Large intestine (tissue), 3 donors: ENCODE data around the gene CLASP1. TPM values are rescaled to one million over a fixed set of nuclear protein-coding genes. Genes with fewer than 3 reads are reported as not detected.

Experiments
- DNase-seq, 2 donors: peaks; one replicate each; pipeline versions ENCODE4 v3.0.0 to v3.0.0-alpha.2; 2013
- H3K27ac ChIP-seq: one replicate; pipeline ENCODE4 v1.5.1; 2013; ENCODE audit warnings: low read length
- H3K27me3 ChIP-seq: 2 replicates; pipeline ENCODE4 v1.6.1; 2013; ENCODE audit warnings: low read length; ENCODE audit not compliant: control insufficient read depth, insufficient read depth
- H3K36me3 ChIP-seq: 2 replicates; pipeline ENCODE4 v1.6.1; 2013; ENCODE audit warnings: low read length; ENCODE audit not compliant: control insufficient read depth, insufficient read depth
- H3K4me1 ChIP-seq: one replicate; pipeline ENCODE4 v1.6.1; 2013; ENCODE audit warnings: low read length; ENCODE audit not compliant: control insufficient read depth, insufficient read depth
- H3K4me3 ChIP-seq: one replicate; pipeline ENCODE4 v1.5.1; 2013; ENCODE audit warnings: low read length
- H3K9me3 ChIP-seq: one replicate; pipeline ENCODE4 v1.6.1; 2013; ENCODE audit warnings: mild to moderate bottlenecking, low read depth, low read length, moderate library complexity; ENCODE audit not compliant: control insufficient read depth
- WGBS: methylation state at CpG from one replicate; pipeline ENCODE4 v1.1.5; 2013; ENCODE audit warnings: low lambda C conversion rate; ENCODE audit not compliant: insufficient coverage; 5-methylcytosine and 5-hydroxymethylcytosine counted together
- polyA plus RNA-seq: library from polyadenylated mRNA; unstranded; fragments of 120-200 nt; gene quantifications from one replicate; pipeline ENCODE4 v1.2.1, GENCODE V29; 2013

CLASP1 gene
- polyA plus RNA-seq, 1 donor, result 31.8 TPM

DNA sequence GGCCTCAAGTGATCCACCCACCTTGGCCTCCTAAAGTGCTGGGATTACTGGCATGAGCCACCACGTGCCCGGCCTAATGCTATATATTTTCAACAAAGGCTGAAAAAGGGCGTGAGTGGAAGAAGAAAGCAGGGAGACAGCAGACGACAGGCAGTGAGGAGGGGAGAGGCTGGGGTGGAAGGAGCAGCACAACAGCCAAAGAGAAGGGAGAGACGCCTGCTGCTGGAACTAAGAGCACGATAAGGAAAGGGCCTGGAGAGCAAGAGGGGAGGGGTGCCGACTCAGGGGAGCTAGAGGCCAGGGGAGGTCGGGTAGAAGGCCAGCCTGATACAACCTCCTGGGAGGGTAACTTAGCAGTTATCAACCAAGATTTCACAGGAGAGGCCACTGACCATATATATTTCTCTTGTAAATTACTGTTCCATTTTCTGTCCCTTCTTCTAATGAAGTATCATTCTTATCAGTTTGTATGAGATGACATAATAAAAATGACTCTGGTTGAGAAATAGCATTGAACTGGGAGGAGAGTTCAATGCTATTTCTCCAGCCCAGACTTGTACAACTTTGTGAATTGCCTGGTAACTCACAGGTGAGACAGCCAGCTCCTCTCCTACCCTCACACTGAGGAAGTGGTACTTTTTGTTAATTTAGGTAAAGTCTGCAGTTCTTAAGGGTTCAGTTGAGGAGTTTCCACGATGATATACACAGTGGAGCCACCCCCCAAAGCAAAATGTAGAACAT lies 124.4 kb downstream of the CLASP1 start:
- DNase-seq, result peak; percentile 55 to 84
- no peaks in the 10 kb centered on the region for H3K27me3 ChIP-seq
- H3K36me3 ChIP-seq, result peaks cover 49% of the 10 kb centered on the region
- H3K27ac ChIP-seq, result peak overlapping the region; percentile 47
- no peaks in the 10 kb centered on the region for H3K9me3 ChIP-seq
- H3K4me1 ChIP-seq, result peaks cover 16% of the 10 kb centered on the region
- H3K4me3 ChIP-seq, result no peak overlapping the region
- WGBS, result 20% methylated on average over 1 of the region's 9 CpGs

DNA sequence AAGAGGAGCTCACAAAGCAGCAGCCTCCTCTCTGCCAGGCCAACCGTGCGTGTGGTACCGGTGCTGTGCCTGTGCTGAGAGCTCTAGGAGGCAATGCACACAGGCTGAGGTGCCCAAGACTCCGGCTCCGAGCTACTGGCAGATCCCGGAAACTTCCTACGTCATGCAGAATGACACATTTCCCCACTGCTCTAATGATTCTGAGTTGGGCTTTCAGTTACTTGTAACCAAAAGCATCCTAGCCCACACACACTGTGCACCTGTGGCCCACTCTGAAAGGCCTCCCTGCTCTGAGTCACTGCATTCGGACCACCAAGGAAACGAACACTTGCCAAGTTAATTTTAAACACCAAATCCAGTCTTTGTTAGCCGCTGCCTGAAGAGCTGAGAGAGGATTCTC lies 127.9 kb downstream of the CLASP1 start:
- WGBS, result no CpG with 5 or more reads among the region's 10 CpGs
- Histone ChIP-seq H3K4me3 (no peak overlapping the region), H3K36me3 (peaks cover 62% of the 10 kb centered on the region), H3K9me3 (no peaks in the 10 kb centered on the region), H3K27me3 (no peaks in the 10 kb centered on the region), H3K27ac (no peak overlapping the region), H3K4me1 (peaks cover 16% of the 10 kb centered on the region)
- no peak for DNase-seq

DNA sequence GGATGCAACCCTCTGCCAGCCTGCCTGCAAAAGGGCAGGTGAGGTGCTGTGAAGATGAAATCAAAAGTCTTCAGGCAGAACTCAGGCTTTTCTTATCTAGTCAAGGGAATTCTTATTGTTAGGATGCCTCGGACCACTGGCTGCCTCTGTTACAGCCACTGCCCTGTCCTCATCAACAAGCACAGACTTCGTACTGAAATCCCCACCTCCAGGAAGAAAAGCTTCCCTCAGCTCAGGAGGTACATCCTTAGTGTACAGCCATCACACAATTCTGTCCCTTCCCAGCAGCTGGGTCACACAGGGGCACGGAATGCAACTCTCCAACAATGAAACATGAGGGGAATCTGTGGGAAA lies 128.6 kb downstream of the CLASP1 start:
- 80% methylated on average over 1 of the region's 3 CpGs for WGBS
- no peaks in the 10 kb centered on the region for H3K9me3 ChIP-seq

DNA sequence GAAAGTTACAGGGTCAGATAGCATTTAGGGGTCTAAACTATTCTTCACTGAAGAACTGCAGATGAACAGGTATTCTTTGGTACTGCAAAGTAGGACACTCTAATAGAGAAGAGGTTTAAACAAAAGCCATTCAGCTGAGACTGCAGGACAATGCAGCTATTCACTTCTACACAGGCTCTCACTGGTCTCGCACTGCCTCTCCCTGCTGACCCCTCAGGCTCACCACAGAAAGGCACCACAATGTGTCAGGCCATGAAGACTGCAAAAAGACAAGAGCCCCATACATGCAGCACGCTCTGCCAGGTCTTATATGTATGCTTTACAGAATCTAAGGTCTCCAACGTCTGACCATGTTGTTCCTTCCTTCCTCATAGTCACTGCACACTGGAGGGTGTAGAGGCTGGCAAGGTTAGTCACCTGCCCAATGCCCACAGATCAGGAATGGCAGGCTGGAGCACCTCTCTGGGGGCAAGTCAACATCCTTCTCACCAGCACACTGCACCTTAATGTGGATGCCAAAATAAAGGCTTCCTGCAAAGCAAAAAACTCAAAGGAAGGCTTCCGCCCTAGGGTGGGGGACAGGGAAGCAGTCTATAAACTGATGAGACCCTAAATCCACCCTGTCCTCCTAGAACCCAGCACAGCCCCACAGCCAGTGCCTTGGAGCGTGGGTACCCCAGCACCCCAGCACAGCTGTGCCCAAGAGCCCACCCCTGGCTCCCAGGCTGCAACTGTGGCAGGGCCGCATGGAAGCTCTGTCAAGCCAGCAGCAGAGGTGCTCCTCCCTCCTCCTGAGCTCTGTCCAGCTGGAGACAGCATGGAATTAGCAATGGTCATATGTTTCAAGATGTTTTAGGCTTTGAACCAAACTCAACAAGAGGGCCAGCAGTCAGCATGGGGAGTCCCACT lies 129.3 kb downstream of the CLASP1 start:
- no peak for DNase-seq
- WGBS, result no CpG with 5 or more reads among the region's 6 CpGs
- H3K9me3 ChIP-seq, result no peaks in the 10 kb centered on the region
- peaks cover 3% of the 10 kb centered on the region for H3K4me1 ChIP-seq
- H3K27me3 ChIP-seq, result no peaks in the 10 kb centered on the region
- peaks cover 62% of the 10 kb centered on the region for H3K36me3 ChIP-seq
- no peak overlapping the region for H3K4me3 ChIP-seq
- H3K27ac ChIP-seq, result no peak overlapping the region

More for the DNA sequence above, 128.6 kb downstream of the CLASP1 start:
- peaks cover 9% of the 10 kb centered on the region for H3K4me1 ChIP-seq
- no peak for DNase-seq
- peaks cover 61% of the 10 kb centered on the region for H3K36me3 ChIP-seq
- no peak overlapping the region for H3K4me3 ChIP-seq
- H3K27ac ChIP-seq, result no peak overlapping the region
- H3K27me3 ChIP-seq, result no peaks in the 10 kb centered on the region

DNA sequence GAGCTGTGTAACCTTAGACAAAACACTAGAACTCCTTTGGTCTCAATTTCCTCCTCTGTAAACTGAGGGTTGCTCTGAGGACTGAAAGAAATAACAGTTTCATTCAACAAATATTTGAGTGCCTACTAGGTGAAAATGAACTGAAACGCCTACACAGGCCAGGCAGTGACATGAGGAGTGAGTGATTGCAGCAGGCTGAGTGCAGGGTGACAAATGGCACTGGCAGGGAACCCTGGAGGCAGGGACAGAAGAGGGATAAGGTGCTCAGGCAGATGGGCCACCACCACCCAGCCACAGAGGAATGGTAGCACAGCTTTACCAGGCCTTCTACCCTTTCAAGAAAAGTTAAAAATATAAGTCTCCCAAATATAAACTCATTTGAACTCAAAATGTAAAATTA lies 130.1 kb downstream of the CLASP1 start:
- no peak overlapping the region for H3K4me3 ChIP-seq
- DNase-seq, result no peak
- H3K4me1 ChIP-seq, result no peaks in the 10 kb centered on the region
- WGBS, result 100% methylated on average over 1 of the region's 1 CpG
- no peak overlapping the region for H3K27ac ChIP-seq
- H3K27me3 ChIP-seq, result no peaks in the 10 kb centered on the region
- H3K9me3 ChIP-seq, result no peaks in the 10 kb centered on the region
- peaks cover 67% of the 10 kb centered on the region for H3K36me3 ChIP-seq

DNA sequence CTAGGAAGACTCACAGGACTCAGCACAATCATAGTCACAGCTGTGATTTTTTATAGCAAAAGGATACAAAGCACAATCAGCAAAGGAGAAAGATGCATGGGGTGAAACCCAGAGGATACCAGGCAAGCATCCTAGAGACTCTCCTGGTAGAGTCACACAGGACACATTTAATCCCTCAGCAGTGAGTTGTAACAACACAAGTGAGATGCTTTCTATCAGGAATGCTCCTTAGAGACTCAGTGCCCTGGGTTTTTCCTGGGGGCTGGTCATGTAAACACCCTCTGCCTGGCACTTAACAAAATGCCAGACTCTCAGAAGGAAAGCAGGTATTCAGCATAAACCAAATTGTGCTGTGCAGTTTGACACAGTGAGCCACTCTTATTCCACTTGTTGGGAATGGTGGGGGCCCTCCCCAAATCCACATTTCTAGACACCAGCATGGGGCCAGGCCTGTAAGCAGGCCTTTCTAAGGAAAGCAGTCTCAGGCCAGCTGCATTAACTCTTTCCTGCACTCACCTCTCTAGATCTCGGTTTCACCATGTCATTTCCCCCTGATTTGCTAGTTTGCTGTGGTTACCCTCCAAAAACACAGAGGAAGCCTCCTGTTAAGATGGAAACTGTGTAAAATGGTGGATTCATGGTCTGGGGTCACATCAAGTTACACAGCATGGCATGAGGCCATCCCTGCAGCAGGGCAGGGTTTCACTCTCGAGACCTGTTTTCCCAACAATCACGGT lies 135.5 kb downstream of the CLASP1 start:
- Histone ChIP-seq H3K27me3 (no peaks in the 10 kb centered on the region), H3K36me3 (peaks cover 39% of the 10 kb centered on the region), H3K4me1 (no peaks in the 10 kb centered on the region), H3K4me3 (no peak overlapping the region), H3K27ac (no peak overlapping the region), H3K9me3 (no peaks in the 10 kb centered on the region)
- no CpG with 5 or more reads among the region's 3 CpGs for WGBS
- DNase-seq, result no peak

DNA sequence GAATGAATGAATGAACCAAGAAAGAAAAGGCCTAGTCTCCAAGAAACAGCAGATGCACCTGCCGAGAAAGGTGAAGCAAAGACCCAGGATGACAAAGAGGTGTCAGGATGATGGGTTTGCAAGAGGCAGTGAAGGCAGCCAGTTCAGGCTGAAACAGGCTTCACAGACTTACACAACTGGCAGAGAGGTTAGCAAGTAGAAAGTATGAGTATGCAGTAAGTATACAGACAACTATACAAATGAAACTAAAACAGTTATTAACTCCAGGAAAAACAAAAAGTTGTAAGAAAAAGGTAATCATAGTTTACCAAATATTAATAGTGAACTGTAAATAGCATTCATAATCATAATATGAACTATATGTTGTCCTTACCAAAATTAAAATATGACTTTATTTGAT lies 138.4 kb downstream of the CLASP1 start:
- Histone ChIP-seq H3K4me3 (no peak overlapping the region), H3K27ac (no peak overlapping the region), H3K36me3 (peaks cover 35% of the 10 kb centered on the region), H3K4me1 (no peaks in the 10 kb centered on the region), H3K9me3 (no peaks in the 10 kb centered on the region), H3K27me3 (no peaks in the 10 kb centered on the region)
- WGBS, result 100% methylated on average over 1 of the region's 1 CpG
- DNase-seq, result no peak

DNA sequence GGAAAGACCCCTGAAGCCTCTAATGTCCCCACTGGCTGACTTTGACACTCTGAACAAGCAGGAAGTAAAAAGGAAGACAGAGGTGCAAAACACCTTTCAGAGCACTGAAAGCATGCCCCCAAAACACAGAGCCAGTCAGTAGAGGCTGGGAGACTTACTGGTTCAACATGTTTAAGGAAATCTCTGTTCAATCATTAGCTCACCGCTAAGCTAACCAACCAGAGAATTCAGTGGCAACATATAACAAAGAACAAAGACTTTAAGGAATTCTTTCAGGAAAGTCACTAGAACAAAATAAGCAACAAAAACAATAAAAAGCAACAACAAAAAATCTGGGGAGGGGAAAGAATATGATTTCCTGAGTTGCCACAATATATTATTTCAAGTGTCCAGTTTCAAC lies 142.6 kb downstream of the CLASP1 start:
- Histone ChIP-seq H3K4me1 (no peaks in the 10 kb centered on the region), H3K27me3 (no peaks in the 10 kb centered on the region), H3K36me3 (peaks cover 31% of the 10 kb centered on the region), H3K27ac (no peak overlapping the region), H3K9me3 (no peaks in the 10 kb centered on the region), H3K4me3 (no peak overlapping the region)
- no peak for DNase-seq
- WGBS, result 100% methylated on average over 1 of the region's 1 CpG

DNA sequence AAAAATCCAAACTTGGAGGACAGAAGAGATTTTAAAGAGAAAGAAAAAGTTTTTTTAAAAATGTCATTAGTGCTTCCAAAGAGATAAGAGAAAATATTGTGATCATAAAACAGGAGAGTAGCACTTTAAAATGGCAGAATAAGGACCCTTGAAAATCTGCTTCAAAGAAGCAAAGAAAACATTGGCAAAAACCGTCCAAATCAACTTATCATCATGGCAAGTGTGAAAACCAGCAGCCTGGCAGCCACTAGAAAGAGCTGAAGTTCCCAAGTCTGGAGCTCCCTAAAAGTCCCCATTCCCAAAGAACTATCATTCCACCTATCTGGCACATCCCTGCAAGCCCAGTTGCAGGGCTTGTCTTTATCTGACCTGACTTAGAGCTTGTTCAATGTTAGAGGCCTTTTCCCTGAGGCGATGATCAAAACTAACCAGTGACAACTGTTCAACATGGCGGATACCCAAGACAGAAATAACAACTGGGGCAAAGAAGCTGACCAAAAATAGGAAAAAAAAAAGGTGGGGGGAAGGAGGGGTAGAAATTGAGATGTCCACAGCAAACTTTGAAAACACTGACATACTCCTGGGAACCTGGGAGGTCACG lies 143.2 kb downstream of the CLASP1 start:
- Histone ChIP-seq H3K4me3 (no peak overlapping the region), H3K4me1 (no peaks in the 10 kb centered on the region), H3K9me3 (no peaks in the 10 kb centered on the region), H3K27me3 (no peaks in the 10 kb centered on the region), H3K36me3 (peaks cover 34% of the 10 kb centered on the region), H3K27ac (no peak overlapping the region)
- no peak for DNase-seq
- no CpG with 5 or more reads among the region's 4 CpGs for WGBS

DNA sequence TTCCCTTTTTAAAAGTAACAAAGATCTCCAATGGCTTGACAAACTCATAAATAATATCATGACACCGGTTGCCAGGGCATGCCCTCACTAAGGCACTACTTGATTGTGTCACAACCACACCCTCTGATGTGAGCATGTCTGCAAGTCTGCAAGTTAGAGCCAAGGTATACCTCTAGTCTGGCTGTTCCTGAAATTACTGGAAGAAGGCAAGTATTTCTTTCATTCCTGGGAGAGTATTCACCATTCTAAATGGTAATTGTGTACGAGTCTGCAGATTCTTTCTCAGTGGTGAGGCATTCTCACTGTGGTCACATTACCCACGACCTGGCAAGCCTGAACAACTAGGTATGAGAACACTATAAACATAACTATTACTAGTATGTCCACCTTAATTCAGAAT lies 144.3 kb downstream of the CLASP1 start:
- no peaks in the 10 kb centered on the region for H3K4me1 ChIP-seq
- H3K4me3 ChIP-seq, result no peak overlapping the region
- H3K9me3 ChIP-seq, result peaks cover 4% of the 10 kb centered on the region
- no CpG with 5 or more reads among the region's 3 CpGs for WGBS
- no peak overlapping the region for H3K27ac ChIP-seq
- H3K27me3 ChIP-seq, result no peaks in the 10 kb centered on the region
- peaks cover 37% of the 10 kb centered on the region for H3K36me3 ChIP-seq
- DNase-seq, result no peak
